Endothelial cell of umbilical vein (primary cell): ENCODE results near the gene MAP10. TPM values are rescaled to one million over a fixed set of nuclear protein-coding genes. Genes with fewer than 3 reads are reported as not detected.

ENCODE experiments used
- BruUV-seq: library from RNA; stranded (reverse); fragments of 400-500 nt; replicated peaks from 2 replicates; lab custom pipeline; 2021; lab: Mats Ljungman, UMichigan
- CTCF ChIA-PET: fragments of 300-600, 350-600 bp; sonication (Branson Sonifier 250); formaldehyde crosslinking; loops from one replicate; lab custom pipeline; 2021; ENCODE audit warnings: antibody characterized with exemption, inconsistent platforms; lab: Charles Lee
- POLR2A ChIA-PET: fragments of 300-600, 350-600 bp; sonication (Branson Sonifier 250); formaldehyde crosslinking; loops from one replicate; lab custom pipeline; 2021; ENCODE audit warnings: antibody characterized with exemption, inconsistent platforms; lab: Charles Lee
- DNase-seq: peaks from one replicate; pipeline ENCODE4 v3.0.0-alpha.2; 2011; ENCODE audit warnings: low read depth, low spot score
- FAIRE-seq: peaks from 2 replicates; lab custom pipeline; 2011; peaks lifted over from hg19 to GRCh38; lab: Jason Lieb, UNC
- H2AFZ ChIP-seq: 2 replicates; pipeline ENCODE4 v1.6.0; 2012; ENCODE audit warnings: low read depth, low read length, control low read depth, inconsistent platforms
- H3K27ac ChIP-seq: 2 replicates; pipeline ENCODE4 v1.5.1; 2011; ENCODE audit warnings: low read depth, mild to moderate bottlenecking, control low read depth, low read length, moderate library complexity; ENCODE audit not compliant: insufficient read depth
- H3K27me3 ChIP-seq, 2 experiments: 2 replicates each; pipeline versions ENCODE4 v1.6.0 to v1.6.1; 2011; ENCODE audit warnings: low read length in 2 of 2, mixed read lengths in 1 of 2; ENCODE audit not compliant: control insufficient read depth in 2 of 2, insufficient read depth in 2 of 2
- H3K36me3 ChIP-seq, 2 experiments: 2 replicates in 1 of 2; 3 replicates in 1 of 2; pipeline ENCODE4 v1.5.1; 2011; ENCODE audit warnings: low read length in 2 of 2, mild to moderate bottlenecking in 1 of 2, moderate library complexity in 1 of 2; ENCODE audit not compliant: control insufficient read depth in 2 of 2, insufficient read depth in 2 of 2; ENCODE audit errors: extremely low read depth in 1 of 2
- H3K4me1 ChIP-seq: 3 replicates; pipeline ENCODE4 v1.5.1; 2011; ENCODE audit warnings: mild to moderate bottlenecking, low read length; ENCODE audit not compliant: control insufficient read depth, insufficient read depth; ENCODE audit errors: extremely low read depth
- H3K4me2 ChIP-seq: 2 replicates; pipeline ENCODE4 v1.6.1; 2011; ENCODE audit warnings: low read length, control low read depth, mixed read lengths; ENCODE audit not compliant: insufficient read depth
- H3K4me3 ChIP-seq, 3 experiments: fragments of 200-600 bp in 1 of 3; sonication (generic), shearing (Covaris generic) in 1 of 3; replicated peaks in 1 of 3; 2 replicates each; pipeline ENCODE4 v1.5.1; 2011 to 2016; ENCODE audit warnings: control low read depth in 3 of 3, low read length in 3 of 3, mild to moderate bottlenecking in 2 of 3, inconsistent platforms in 1 of 3, low read depth in 1 of 3, moderate library complexity in 1 of 3; ENCODE audit not compliant: insufficient read depth in 1 of 3
- H3K79me2 ChIP-seq: 2 replicates; pipeline ENCODE4 v1.6.0; 2012; ENCODE audit warnings: low read length, inconsistent platforms; ENCODE audit not compliant: control insufficient read depth, insufficient read depth
- H3K9ac ChIP-seq: replicated peaks from 2 replicates; pipeline ENCODE3; 2011; ENCODE audit warnings: low read length, control low read depth; ENCODE audit not compliant: insufficient read depth; ENCODE audit errors: extremely low read depth
- H3K9me1 ChIP-seq: replicated peaks from 3 replicates; pipeline ENCODE4 v1.6.0; 2011; ENCODE audit warnings: mild to moderate bottlenecking, low read length; ENCODE audit not compliant: control insufficient read depth, insufficient read depth; ENCODE audit errors: extremely low read depth
- H3K9me3 ChIP-seq: replicated peaks from 2 replicates; pipeline ENCODE4 v1.5.1; 2012; ENCODE audit warnings: low read length, inconsistent platforms; ENCODE audit not compliant: control insufficient read depth, insufficient read depth
- H4K20me1 ChIP-seq: replicated peaks from 2 replicates; pipeline ENCODE3; 2011; ENCODE audit warnings: mild to moderate bottlenecking, low read length; ENCODE audit not compliant: control insufficient read depth, insufficient read depth; ENCODE audit errors: extremely low read depth
- CTCF ChIP-seq, 2 donors: IDR thresholded peaks; 1 replicate in 1 of 2; 2 replicates in 1 of 2; pipeline ENCODE4 v1.5.1; 2011; ENCODE audit warnings: low read length in 2 of 2, mild to moderate bottlenecking in 2 of 2, moderate library complexity in 2 of 2, control low read depth in 1 of 2, inconsistent platforms in 1 of 2, low read depth in 1 of 2; ENCODE audit not compliant: insufficient read depth in 1 of 2; ENCODE audit errors: extremely low read depth in 1 of 2
- EZH2 ChIP-seq: IDR thresholded peaks from 2 replicates; pipeline ENCODE4 v1.6.1; 2012; ENCODE audit warnings: borderline replicate concordance, low read depth, mild to moderate bottlenecking, moderate library complexity, low read length, inconsistent platforms; ENCODE audit not compliant: severe bottlenecking
- FOS ChIP-seq: IDR thresholded peaks from 2 replicates; pipeline ENCODE4 v1.6.1; 2011; ENCODE audit warnings: mild to moderate bottlenecking, low read length, moderate library complexity, borderline replicate concordance; ENCODE audit not compliant: insufficient read depth
- GATA2 ChIP-seq: IDR thresholded peaks from 2 replicates; pipeline ENCODE4 v1.7.0; 2011; ENCODE audit warnings: low read depth, mild to moderate bottlenecking, moderate library complexity, mixed read lengths, low read length; ENCODE audit not compliant: insufficient read length, insufficient read depth
- JUN ChIP-seq: IDR thresholded peaks from 2 replicates; pipeline ENCODE4 v1.6.1; 2011; ENCODE audit warnings: borderline replicate concordance, low read depth; ENCODE audit not compliant: insufficient read length, insufficient read depth
- MAX ChIP-seq: IDR thresholded peaks from 2 replicates; pipeline ENCODE4 v1.6.1; 2011; ENCODE audit not compliant: insufficient read depth, insufficient read length
- MYC ChIP-seq: IDR thresholded peaks from one replicate; pipeline ENCODE4 v1.6.1; 2011; ENCODE audit warnings: mild to moderate bottlenecking, low read depth, low read length
- POLR2A ChIP-seq: IDR thresholded peaks from 2 replicates; pipeline ENCODE4 v1.6.1; 2012; ENCODE audit warnings: low read depth, mild to moderate bottlenecking, control low read depth, low read length
- POLR2AphosphoS5 ChIP-seq: IDR thresholded peaks from 2 replicates; pipeline ENCODE4 v1.6.1; 2012; ENCODE audit warnings: low read depth, mild to moderate bottlenecking, control low read depth, low read length, moderate library complexity; ENCODE audit not compliant: insufficient read depth
- dilution Hi-C: fragments of 300-500 bp; cut with MboI; formaldehyde crosslinking; loops from one replicate; pipeline ENCODE4 v1.15.0; 2019; ENCODE audit warnings: low sequenced_read_pairs; ENCODE audit not compliant: extremely low pct_ligation_motif_present
- intact Hi-C: fragments of 100-400 bp; cut with micrococcal nuclease; formaldehyde crosslinking; loops from one replicate; pipeline ENCODE4 v1.10.0; 2022
- polyA plus RNA-seq, 4 experiments: library from polyadenylated mRNA; depleted of rRNA in 3 of 4; stranded (reverse) in 3 of 4; unstranded in 1 of 4; fragments of >200 nt; gene quantifications; 2 replicates each; pipeline versions ENCODE4 v1.2.1 to v1.2.3, GENCODE V29; 2011 to 2012; ENCODE audit warnings: missing spikeins in 1 of 4
- total RNA-seq: library from RNA; stranded (reverse); gene quantifications from 2 replicates; pipeline ENCODE4 v1.2.3, GENCODE V29; 2021

The MAP10 gene
- total and polyA plus RNA-seq, 2 donors (not counting 3 experiments of a cell fraction or from before 2014, with no cell fraction given), result 0.88 to 2.0 TPM

- no peak overlapping the region for H3K4me2 ChIP-seq
Observed at GRCh38 chr1:232822530-232822929, 17.3 kb downstream of the MAP10 start.

More at GRCh38 chr1:232822530-232822929, 17.3 kb downstream of the MAP10 start:
- H3K36me3 ChIP-seq, result no peaks in the 10 kb centered on the region
- H4K20me1 ChIP-seq, result no peaks in the 10 kb centered on the region
- no peaks in the 10 kb centered on the region for H3K79me2 ChIP-seq
- no peak for TF ChIP-seq MAX
- TF ChIP-seq CTCF (IDR thresholded peaks at IDR 0.05; ENCODE audit: extremely low read depth in 1 of 2, insufficient read depth in 1 of 2, low read depth in 1 of 2, low read length in 2 of 2), result no peak
- no peak for TF ChIP-seq POLR2A
- no peak for TF ChIP-seq MYC
- no peak for TF ChIP-seq JUN
- no peak for TF ChIP-seq EZH2
- no peak for TF ChIP-seq POLR2AphosphoS5
- no peak for TF ChIP-seq GATA2
- TF ChIP-seq FOS, result no peak
- dilution Hi-C loops, result no loop called here
- ChIA-PET CTCF (no interaction called here), POLR2A (no interaction called here)
- intact Hi-C loops, result no loop called here
- H3K9me3 ChIP-seq, result no peaks in the 10 kb centered on the region
- no TSS peak for BruUV-seq
- H3K9ac ChIP-seq, result no peak overlapping the region
- no peak overlapping the region for H2AFZ ChIP-seq
- H3K27me3 ChIP-seq, result no peaks in the 10 kb centered on the region
- DNase-seq (no peak), FAIRE-seq (no peak)
- no peak overlapping the region for H3K4me3 ChIP-seq
- no peak overlapping the region for H3K27ac ChIP-seq
- no peaks in the 10 kb centered on the region for H3K9me1 ChIP-seq
- no peaks in the 10 kb centered on the region for H3K4me1 ChIP-seq
